Skin of body (tissue), 2 donors: ENCODE measurements around the gene C14orf93. TPM values are rescaled to one million over a fixed set of nuclear protein-coding genes. Genes with fewer than 3 reads are reported as not detected.
"Not testable (repeated sequence)": the region's sequence is repeated elsewhere in the genome, so short reads cannot be mapped to it uniquely, and the experiment has no call there.

Experiments used
- DNase-seq: peaks from one replicate; lab custom pipeline; 2025; lab: John Stamatoyannopoulos, UW
- total RNA-seq: library from RNA; depleted of rRNA; stranded (reverse); fragments of >200 nt; gene quantifications from one replicate; pipeline ENCODE4 v1.2.3, GENCODE V29; 2014

Gene C14orf93
- total RNA-seq, 1 donor from 2014 or later: 7.7 TPM

DNA sequence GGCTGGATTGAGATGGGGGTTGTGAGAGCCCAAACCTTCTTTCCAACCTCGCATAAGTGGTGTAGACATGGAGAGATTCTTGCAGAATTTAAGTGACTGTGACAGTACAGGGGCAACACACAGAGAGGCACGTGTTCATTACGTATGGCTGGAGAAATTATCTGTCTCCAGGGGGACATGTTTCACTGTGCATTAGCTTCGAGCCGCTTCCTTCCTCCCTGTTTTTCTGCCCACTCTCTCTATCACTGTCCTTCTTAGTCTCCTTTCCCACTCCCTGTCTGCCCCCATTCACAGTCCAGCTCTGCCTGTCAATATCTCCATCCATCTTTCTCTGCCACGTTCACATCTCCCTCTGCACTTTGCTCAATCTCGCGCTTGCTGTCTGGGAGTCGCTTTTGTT, 11.5 kb upstream of the C14orf93 start:
- no peak for DNase-seq

DNA sequence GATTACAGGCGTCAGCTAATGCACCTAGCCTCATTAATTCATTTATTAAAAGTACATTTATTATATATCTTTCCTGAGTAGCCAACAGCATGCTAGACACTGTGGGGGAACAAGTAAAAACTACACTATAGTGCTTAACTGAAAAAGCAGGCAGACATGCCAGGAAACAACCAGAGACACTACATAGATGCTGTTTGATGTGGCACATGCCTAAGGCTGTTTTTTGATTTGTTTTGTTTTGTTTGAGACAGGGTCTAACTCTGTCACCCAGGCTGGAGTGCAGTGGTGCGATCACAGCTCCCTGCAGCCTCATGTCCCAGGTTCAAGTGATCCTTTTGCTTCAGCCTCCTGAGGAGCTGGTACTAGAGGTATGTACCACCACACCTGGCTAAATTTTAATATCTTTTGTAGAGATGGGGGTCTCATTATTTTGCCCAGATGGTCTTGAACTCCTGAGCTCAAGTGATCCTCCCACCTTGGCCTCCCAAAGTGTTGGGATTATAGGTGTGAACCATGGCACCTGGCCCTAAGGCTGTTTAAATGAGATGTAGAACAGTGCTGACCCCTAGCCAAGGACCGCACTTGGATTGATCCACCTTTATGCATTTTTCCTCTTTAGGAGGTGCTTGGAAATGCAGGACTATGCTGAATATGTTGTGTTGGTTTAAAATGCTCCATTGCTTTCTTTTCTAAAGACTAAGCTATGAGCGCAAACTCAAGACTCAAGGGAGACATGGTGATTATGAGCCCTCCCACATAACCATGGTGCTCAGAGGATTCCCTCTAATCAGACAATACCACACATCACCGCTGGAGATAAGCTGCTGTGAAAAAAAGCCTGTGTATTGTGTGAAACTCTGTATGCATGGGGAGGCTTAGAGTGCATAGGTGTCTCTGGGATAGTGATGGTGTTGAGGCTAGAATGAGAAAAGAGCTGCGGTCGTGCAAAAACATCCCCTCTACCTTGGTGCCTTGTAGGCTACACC, 10.5 kb upstream of the C14orf93 start:
- no peak for DNase-seq

DNA sequence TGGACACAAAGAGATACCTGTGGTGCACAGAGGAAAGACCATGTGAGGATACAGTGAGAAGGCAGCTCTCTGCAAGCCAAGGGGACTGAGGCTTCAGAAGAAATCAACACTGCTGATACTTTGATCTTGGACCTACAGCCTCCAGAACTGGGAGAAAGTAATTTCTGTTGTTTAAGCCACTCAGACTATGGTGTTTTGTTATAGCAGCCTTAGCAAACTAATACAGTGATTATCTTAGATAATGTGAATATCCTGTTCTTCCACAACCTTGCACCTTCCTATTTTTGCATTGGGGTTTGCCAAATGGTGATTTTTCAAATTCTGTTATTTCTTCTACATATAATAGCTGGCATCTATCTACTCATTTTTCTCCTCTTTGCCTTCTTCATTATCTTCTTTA, 8.2 kb upstream of the C14orf93 start:
- no peak for DNase-seq

DNA sequence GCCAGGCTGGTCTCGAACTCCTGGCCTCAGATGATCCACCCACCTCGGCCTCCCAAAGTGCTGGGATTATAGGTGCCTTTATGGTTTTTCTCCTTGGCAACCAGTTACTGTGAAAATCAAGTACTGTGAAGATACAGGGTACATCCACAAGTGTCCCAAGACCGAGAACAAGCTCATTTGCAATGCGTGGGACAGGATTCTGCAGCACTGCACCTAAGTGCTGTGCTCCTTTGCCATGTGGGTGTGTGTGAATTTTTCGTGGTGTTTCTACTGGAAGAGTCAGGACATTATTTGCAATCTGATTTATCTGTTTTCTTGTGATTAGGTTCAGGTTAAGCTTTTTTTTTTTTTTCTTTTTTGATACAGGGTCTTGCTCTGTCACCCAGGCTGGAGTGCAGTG, 7.1 kb upstream of the C14orf93 start:
- DNase-seq: no peak

DNA sequence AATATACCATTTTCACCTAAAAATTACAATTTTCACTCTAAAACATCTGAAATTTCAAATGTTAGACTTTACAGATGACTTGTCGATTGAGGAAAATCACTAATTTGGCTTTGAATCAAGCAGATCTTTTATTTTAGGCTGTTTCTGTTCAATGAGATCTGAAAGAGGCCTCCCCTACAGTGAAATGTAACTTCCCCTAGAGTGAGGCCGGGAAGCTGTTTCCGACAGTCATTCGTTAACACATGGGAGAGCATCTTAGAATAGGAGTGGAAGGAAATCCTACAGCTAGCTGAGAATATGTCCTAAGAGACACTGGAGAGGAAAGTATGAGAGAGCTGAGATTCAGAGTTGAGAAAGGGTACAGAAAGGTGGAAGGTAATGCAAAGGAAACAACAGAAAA, 5.7 kb upstream of the C14orf93 start:
- DNase-seq: no peak

DNA sequence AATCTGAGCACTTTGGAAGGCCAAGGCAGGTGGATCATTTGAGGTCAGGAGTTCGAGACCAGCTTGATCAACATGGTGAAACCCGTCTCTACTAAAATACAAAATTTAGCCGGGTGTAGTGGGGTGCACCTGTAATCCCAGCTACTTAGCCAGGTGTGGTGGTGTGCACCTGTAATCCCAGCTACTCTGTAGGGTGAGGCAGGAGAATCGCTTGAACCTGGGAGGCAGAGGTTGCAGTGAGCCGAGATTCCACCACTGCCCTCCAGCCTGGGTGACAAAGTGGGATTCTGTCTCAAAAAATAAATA, 3.8 kb upstream of the C14orf93 start:
- not testable (repeated sequence) for DNase-seq

DNA sequence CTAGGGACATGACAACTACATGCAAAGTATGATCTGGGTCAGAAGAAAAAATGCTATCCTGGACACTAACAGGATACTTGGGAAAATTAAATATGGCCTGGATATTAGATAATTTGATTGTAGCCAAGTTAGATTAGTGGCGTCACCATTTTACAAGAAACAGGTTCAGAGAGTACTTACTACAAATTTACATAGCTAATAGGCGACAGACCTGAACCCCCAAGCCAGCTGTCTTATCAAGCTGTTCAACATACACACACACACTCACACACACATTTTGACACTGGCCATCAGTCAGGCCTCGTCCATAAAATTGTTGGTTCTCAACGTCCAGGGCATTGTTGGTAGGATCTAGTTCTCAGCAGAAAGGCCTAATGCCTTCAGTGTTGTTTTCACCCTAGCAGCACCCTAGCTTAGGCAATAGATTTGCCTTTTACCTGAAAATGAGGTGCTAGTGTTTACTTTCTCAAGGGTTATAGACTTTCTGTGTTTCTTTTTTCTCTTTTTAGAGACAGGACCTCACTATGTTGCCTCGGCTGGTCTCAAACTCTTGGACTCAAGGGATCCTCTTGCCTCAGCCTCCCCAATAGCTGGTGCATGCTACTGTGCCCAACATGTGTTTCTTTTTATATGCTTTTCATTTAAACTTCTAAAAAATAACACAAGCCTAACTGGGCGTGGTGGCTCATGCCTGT, 3.3 kb upstream of the C14orf93 start:
- DNase-seq: no peak

DNA sequence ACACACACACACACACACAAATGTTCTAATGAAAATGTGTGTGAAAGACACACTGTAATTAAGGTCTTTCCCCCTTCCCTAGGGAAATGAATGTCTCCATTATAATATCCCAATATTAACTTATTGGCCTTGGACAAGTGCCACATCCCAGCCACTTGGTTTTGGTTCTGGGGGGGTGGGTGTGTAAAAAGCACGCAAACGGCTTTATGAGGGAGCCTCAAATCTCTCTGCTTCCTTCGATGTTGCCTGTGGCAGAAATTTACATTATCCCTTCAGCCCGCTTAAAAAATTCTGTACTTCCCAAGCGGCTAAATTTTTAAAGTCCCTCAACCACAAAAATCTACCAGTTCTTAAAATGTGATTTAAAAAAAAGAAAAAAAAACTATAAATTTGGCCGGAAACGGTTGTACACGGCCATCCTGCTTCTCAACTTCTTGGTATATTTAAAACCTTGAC, 432 bp downstream of the C14orf93 start:
- DNase-seq: no peak

DNA sequence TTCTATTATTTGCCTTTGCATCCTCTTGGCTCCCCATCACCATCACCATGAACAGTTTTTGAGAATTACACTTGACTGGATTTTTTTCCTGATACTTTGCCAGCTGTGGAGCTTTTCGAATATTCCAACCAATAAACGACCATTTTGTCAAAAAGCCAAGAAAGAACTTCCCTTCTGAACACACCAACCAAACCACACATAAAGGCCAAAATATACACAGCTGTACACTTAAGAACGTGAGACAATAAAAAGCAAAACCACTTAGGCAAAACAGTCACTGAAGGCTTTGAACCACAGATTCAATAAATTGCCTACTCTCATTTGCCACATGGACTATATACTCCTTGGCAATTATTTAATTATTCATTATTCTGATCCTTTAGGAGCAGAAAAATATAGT, 1.1 kb downstream of the C14orf93 start:
- DNase-seq: no peak

DNA sequence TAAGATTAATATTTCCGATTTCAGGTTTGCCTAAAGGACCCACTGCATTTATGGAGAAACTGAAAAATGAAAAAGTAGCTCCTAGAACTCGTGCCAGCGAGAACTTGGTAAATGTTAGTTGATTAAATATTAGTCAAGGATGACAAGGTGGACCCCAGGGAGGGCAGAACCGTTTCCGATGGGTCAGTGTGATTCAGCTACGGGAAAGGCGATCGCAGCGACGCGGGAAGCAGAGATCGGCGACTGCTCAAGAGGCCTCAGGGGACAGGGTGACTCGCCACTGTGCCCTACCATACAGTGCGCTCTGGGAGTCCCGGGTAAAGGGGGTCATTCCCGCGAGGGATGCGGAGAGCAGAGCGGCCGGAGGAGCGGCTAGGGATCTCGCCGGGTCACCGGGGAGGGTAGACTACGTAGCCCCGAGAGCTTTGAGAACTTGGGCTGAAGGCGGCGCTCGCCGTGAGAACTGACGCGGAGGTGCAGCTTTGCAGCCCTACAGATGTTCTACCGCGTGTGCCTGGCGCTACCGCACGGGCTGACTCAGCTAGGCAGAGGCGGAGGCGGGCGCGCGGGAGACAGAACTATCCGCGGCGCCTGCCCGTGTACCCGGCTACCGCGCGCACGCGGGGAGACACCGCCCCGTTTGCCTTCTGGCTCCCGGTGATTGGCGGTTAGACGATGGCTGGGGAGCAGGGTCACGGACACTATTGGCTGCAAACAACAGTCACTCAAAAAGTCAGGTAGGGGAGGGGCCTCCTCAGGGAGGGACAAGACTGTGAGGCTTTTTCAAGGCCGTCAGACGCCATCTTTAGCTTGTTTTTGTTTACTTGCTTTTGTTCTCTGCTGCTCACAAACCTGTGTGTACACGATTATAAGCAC, 3.2 kb downstream of the C14orf93 start:
- peak; percentile 98 for DNase-seq

DNA sequence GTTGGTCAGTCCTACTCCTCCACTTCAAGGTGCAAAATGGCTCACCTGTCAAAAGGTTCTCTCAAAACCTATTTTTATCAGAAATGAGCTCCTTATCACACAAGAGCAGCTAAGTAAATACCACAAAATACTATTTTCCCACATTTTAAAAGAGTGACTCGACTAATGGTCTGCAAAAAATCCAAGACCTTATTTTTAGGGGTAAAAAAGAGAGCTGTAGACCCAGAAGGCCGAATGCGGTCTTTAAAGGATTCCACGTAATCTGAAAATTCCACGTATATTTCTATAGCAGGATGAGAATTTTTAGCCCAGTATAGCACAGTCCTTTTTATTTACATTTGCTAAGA, 3.8 kb downstream of the C14orf93 start:
- no peak for DNase-seq

DNA sequence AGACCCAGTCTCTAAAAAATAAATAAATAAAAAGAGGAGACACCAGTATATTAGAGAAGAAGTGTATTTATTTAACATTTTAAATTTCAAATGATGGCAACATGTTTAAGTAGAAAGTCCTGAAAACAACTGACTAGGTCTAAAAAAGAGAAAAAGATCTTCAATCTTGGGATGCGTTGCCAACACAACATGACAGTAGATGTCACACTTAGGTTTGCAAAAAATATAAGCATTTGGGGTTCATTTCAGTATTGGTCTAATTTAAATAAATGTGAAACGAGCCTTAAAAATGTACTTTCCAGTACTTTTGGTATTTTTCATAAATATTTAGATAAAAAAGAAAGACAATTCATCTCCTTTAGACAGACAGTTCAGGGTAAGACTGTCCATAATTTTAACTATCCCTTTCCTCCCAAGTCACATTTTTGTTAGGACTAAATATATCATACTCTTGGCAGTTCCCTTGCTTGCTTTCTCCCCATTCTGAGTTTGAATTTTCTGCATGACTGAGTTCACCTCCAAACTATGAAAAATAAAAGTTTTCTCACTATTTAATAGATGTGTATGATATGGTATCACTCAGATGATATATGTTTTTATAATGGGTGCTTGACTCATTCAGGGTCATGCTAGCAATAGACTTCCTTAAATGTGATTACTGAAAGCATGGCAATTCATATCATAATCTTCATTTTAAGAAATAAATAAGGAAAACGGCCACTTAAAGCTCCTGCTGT, 4.3 kb downstream of the C14orf93 start:
- DNase-seq: no peak

DNA sequence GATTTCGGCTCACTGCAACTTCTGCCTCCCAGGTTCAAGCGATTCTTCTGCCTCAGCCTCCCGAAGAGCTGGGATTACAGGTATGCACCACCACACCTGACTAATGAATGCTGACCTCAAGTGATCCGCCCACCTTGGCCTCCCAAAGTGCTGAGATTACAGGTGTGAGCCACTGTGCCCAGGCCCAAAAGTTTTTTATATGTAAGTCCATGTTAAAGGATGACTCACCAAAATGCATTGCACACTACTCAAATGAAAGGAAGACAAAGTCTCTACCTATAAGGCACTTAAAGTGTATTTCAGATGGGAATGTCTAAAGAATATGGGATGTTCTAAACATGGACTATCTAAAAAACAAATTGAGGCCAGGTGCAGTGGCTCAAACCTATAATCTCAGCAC, 5.7 kb downstream of the C14orf93 start:
- not testable (repeated sequence) for DNase-seq

DNA sequence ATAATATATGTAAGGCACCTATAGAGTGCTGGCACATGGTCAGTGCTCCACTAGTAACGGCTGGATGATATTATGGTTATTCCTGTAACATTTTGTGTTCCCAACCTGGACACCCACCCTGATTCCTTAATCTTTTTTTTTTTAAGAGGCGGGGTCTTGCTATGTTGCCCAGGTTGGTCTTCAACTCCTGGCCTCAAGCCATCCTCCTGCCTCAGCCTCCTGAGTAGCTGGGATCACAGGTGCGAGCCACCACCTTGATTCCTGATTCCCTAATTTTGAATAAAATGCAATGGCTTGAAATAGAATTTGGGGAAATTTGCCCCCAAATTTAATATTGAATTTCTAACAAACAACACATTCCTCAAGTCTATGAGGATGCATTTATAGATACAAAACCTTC, 7.4 kb downstream of the C14orf93 start:
- DNase-seq: no peak

DNA sequence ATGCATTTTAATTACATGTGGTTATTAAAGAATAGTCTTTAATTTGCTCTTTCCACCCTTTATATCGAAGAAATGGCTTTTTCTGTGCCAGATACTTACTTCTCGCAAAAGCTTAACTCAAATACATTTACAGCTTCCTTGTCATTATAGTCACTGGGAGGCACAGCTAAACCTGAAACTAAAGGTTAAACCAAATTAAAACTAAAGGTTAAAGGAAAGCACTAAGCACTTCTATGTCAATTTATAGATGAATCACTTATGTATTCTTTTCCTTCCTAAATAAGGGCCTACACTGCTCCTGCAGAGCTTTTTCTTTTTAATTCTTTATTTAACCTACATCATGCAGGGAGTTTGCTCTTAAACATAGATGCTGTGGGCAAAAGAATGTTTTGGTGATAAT, 9.1 kb downstream of the C14orf93 start:
- DNase-seq: no peak

DNA sequence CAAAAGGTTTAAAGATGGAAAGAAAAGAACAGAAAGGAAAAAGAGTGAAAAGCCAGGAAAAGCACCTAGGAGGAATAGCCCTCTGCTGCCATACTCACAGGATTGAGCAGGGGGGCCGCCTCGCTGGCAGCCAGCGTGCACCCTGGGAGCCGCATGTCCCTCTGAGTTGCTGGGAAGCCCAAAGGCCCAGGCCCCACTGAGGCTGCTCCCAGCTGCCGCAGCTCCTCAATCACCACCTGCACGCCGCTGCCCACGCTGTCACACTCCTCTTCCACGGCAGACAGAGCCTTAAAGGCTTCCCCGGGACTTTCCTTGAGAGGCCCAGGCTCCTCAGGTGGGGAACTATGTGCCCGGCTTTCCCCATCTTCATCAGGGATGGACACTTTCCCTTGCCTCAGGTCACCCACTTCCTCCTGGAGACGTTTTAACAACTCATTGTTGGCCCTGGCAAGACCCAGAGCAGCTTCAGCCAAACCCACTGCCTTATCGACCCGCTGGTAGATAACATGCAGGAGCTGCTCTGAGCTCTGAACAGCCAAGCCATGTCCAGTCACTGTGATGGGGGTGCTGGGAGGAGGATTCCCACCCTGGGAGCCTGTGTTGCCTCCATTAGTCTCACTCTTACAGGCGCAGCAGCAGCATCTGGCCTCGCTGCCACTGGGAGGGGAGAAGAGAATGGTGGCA, 11.5 kb downstream of the C14orf93 start:
- no peak for DNase-seq

DNA sequence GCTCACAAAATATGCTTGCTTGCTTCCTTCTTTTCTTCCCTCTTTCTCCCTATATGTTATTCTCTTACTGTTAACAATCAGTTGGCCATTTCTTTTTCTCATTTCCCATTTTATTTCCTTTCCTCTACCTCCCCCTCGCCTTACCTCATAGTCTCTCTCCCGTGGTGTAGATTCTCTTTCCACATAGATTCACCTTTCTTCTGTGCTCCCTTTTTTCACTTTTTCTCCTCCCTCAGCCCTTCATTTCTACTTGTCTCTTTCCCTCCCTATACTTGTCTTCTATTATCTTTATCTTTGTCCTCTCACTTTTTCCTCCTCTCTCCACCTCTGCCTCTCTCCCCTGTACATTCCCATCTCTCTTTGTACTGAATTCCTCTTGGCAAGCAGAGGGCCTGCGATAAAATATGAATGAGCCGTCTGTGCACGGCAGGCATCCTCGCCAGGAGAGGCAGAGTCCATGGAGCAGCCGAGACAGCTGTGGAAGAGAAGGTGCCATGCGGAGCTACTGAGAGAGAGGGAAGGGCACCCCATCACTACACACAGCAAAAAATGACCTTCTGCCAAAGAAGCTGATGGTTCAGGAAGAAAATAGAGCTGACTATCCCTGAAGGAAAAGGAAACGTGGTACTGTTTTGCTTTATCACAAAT, 12.1 kb downstream of the C14orf93 start:
- DNase-seq: no peak

DNA sequence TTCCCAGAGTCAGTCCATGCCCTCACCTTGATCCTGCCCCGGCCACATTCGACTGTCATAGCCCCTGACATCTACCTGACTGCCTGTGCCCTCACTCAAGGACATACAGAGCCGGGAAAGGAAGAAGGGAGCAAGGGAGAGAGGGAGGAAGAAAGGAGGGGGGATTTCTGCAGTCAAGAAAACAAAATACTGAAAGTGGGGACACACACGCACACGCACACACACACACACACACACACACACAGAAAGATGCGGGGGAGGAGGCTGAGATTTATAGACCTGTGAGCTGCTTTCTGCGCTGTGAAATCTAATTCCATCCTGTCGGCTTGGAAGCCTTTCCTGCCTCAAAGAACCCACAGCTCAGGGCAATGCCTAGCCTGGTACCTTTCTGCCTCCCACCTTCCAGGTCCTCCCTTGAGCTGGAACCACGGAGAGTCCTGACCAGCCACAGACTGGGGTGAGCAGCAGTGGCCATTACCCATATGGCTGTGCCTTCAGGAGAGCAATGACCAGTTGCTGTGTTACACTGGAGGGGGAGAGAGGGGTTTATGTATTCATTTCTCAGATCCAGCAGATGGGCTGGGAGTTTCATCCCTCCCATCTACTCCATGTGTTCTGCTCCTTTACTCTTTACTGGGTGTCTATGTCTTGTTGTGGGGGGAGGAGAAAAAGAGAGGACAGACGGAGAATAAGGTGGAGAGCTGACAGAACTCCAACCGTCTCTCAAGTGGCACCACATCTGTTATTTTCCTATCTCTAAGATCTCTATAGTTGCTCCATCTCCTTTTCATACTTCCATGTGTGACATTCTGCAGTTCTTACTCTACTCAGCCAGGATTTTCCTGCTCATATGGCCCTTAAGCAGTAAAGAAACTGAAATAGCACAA, 12.9 kb downstream of the C14orf93 start:
- no peak for DNase-seq
